H9 (cell line): ENCODE results near the gene RCN2. TPM values are rescaled to one million over a fixed set of nuclear protein-coding genes. Genes with fewer than 3 reads are reported as not detected.

ENCODE experiments used
- DNase-seq: peaks from one replicate; pipeline ENCODE4 v3.0.0-alpha.2; 2017
- H2AFZ ChIP-seq: one replicate; pipeline ENCODE4 v1.6.1; 2013; ENCODE audit warnings: mild to moderate bottlenecking, low read length, control low read depth, moderate library complexity
- H2AK5ac ChIP-seq: 2 replicates; pipeline ENCODE4 v1.6.1; 2013; ENCODE audit warnings: low read length, control low read depth, mixed read lengths; ENCODE audit not compliant: insufficient read length
- H2BK120ac ChIP-seq: one replicate; pipeline ENCODE4 v1.6.1; 2013; ENCODE audit warnings: low read depth, mild to moderate bottlenecking, low read length, control low read depth, inconsistent platforms; ENCODE audit not compliant: poor library complexity, severe bottlenecking
- H2BK12ac ChIP-seq: 2 replicates; pipeline ENCODE4 v1.6.1; 2013; ENCODE audit warnings: low read length, control low read depth, mixed read lengths, low read depth; ENCODE audit not compliant: insufficient read length
- H2BK15ac ChIP-seq: 2 replicates; pipeline ENCODE4 v1.6.1; 2013; ENCODE audit warnings: low read depth, low read length, control low read depth
- H2BK20ac ChIP-seq: one replicate; pipeline ENCODE4 v1.6.1; 2013; ENCODE audit warnings: low read depth, mild to moderate bottlenecking, low read length, control low read depth, inconsistent platforms; ENCODE audit not compliant: poor library complexity, severe bottlenecking
- H2BK5ac ChIP-seq: 2 replicates; pipeline ENCODE4 v1.6.1; 2013; ENCODE audit warnings: low read length, control low read depth, mixed read lengths; ENCODE audit not compliant: insufficient read length
- H3K14ac ChIP-seq: 2 replicates; pipeline ENCODE4 v1.6.1; 2013; ENCODE audit warnings: low read length, control low read depth; ENCODE audit not compliant: insufficient read depth
- H3K18ac ChIP-seq: 2 replicates; pipeline ENCODE4 v1.6.1; 2013; ENCODE audit warnings: low read depth, mild to moderate bottlenecking, mixed read lengths, low read length, control low read depth; ENCODE audit not compliant: insufficient read length
- H3K23ac ChIP-seq: 2 replicates; pipeline ENCODE4 v1.6.1; 2013; ENCODE audit warnings: low read length, control low read depth, mixed read lengths, low read depth; ENCODE audit not compliant: insufficient read length
- H3K23me2 ChIP-seq: 2 replicates; pipeline ENCODE4 v1.6.1; 2013; ENCODE audit warnings: low read depth, mild to moderate bottlenecking, mixed read lengths, low read length, control low read depth; ENCODE audit not compliant: insufficient read length, poor library complexity, severe bottlenecking
- H3K27ac ChIP-seq: 2 replicates; pipeline ENCODE4 v1.5.1; 2013; ENCODE audit warnings: low read length, control low read depth, mixed read lengths, low read depth; ENCODE audit not compliant: insufficient read length
- H3K27me3 ChIP-seq: 2 replicates; pipeline ENCODE4 v1.6.1; 2013; ENCODE audit warnings: low read length, control low read depth, inconsistent platforms; ENCODE audit not compliant: insufficient read depth
- H3K4ac ChIP-seq: 2 replicates; pipeline ENCODE4 v1.6.1; 2013; ENCODE audit warnings: low read depth, mild to moderate bottlenecking, control low read depth, inconsistent platforms, low read length, moderate library complexity
- H3K4me1 ChIP-seq: 2 replicates; pipeline ENCODE4 v1.6.1; 2013; ENCODE audit warnings: low read length, control low read depth, inconsistent platforms; ENCODE audit not compliant: insufficient read depth
- H3K4me2 ChIP-seq: 2 replicates; pipeline ENCODE4 v1.6.1; 2013; ENCODE audit warnings: low read length, control low read depth, mixed read lengths; ENCODE audit not compliant: insufficient read length, insufficient read depth
- H3K56ac ChIP-seq: 2 replicates; pipeline ENCODE4 v1.6.1; 2013; ENCODE audit warnings: low read depth, mild to moderate bottlenecking, mixed read lengths, low read length, control low read depth; ENCODE audit not compliant: insufficient read length
- H3K79me1 ChIP-seq: 2 replicates; pipeline ENCODE4 v1.6.1; 2013; ENCODE audit warnings: low read depth, mild to moderate bottlenecking, moderate library complexity, low read length, control low read depth, inconsistent platforms; ENCODE audit not compliant: insufficient read depth, poor library complexity, severe bottlenecking
- H3K79me2 ChIP-seq: 2 replicates; pipeline ENCODE4 v1.6.1; 2013; ENCODE audit warnings: low read length, control low read depth, inconsistent platforms; ENCODE audit not compliant: insufficient read depth
- H3K9ac ChIP-seq: 2 replicates; pipeline ENCODE4 v1.6.1; 2013; ENCODE audit warnings: low read length, control low read depth, mixed read lengths; ENCODE audit not compliant: insufficient read length; ENCODE audit errors: extremely low read depth
- H3K9me3 ChIP-seq: one replicate; pipeline ENCODE4 v1.6.1; 2013; ENCODE audit warnings: low read depth, low read length, inconsistent platforms; ENCODE audit not compliant: control insufficient read depth
- H3T11ph ChIP-seq: one replicate; pipeline ENCODE4 v1.6.1; 2013; ENCODE audit warnings: mild to moderate bottlenecking, low read length, control low read depth, inconsistent platforms
- H4K20me1 ChIP-seq: one replicate; pipeline ENCODE4 v1.6.1; 2013; ENCODE audit not compliant: control insufficient read depth, insufficient read length, insufficient read depth
- H4K5ac ChIP-seq: 2 replicates; pipeline ENCODE4 v1.6.1; 2013; ENCODE audit warnings: low read depth, mild to moderate bottlenecking, mixed read lengths, low read length, control low read depth; ENCODE audit not compliant: insufficient read length
- H4K8ac ChIP-seq: replicated peaks from 2 replicates; pipeline ENCODE4 v1.6.1; 2013; ENCODE audit warnings: low read length, control low read depth, mixed read lengths, low read depth; ENCODE audit not compliant: insufficient read length
- H4K91ac ChIP-seq: 2 replicates; pipeline ENCODE4 v1.6.1; 2013; ENCODE audit warnings: low read depth, mild to moderate bottlenecking, moderate library complexity, mixed read lengths, low read length, control low read depth; ENCODE audit not compliant: insufficient read length
- H3K27ac Mint-ChIP-seq, 3 experiments: 2 replicates in 2 of 3; 3 replicates in 1 of 3; pipeline ENCODE4 v1.8.0; 2020 to 2021; ENCODE audit warnings: mixed read lengths in 3 of 3, mild to moderate bottlenecking in 1 of 3, moderate library complexity in 1 of 3
- H3K27me3 Mint-ChIP-seq: 2 replicates; pipeline ENCODE4 v1.8.0; 2021; ENCODE audit warnings: low read depth, mild to moderate bottlenecking, moderate library complexity, mixed read lengths
- H3K36me3 Mint-ChIP-seq, 3 experiments: 2 replicates in 2 of 3; 3 replicates in 1 of 3; pipeline ENCODE4 v1.8.0; 2020 to 2021; ENCODE audit warnings: low read depth in 3 of 3, mixed read lengths in 3 of 3; ENCODE audit not compliant: insufficient read depth in 1 of 3
- H3K4me1 Mint-ChIP-seq, 2 experiments: 2 replicates each; pipeline ENCODE4 v1.8.0; 2020; ENCODE audit warnings: mixed read lengths in 2 of 2
- H3K4me3 Mint-ChIP-seq, 2 experiments: 2 replicates in 1 of 2; 3 replicates in 1 of 2; pipeline ENCODE4 v1.8.0; 2020 to 2021; ENCODE audit warnings: mild to moderate bottlenecking in 2 of 2, mixed read lengths in 2 of 2, moderate library complexity in 1 of 2
- H3K9me3 Mint-ChIP-seq, 2 experiments: 2 replicates in 1 of 2; 3 replicates in 1 of 2; pipeline ENCODE4 v1.8.0; 2020; ENCODE audit warnings: mild to moderate bottlenecking in 2 of 2, mixed read lengths in 2 of 2, moderate library complexity in 1 of 2
- CTCF ChIP-seq: fragments of 200-600 bp; sonication (generic); conservative IDR thresholded peaks from 3 replicates; pipeline ENCODE4 v1.8.0; 2021; ENCODE audit warnings: antibody characterized with exemption, mild to moderate bottlenecking
- WGBS: extraction: QIAGEN DNeasy Blood & Tissue Kit; methylation state at CpG from one replicate; pipeline ENCODE4 v1.1.7; 2013; ENCODE audit warnings: missing lambda C conversion rate, low lambda C conversion rate, mixed read lengths; ENCODE audit not compliant: insufficient read length; ENCODE audit errors: extremely low coverage; 5-methylcytosine and 5-hydroxymethylcytosine counted together
- total RNA-seq: library from RNA; stranded (reverse); gene quantifications from 2 replicates; pipeline ENCODE4 v1.2.1, GENCODE V29; 2021

RCN2 gene
- total RNA-seq, 1 experiment from 2014 or later: 139 TPM

- H3K27me3 Mint-ChIP-seq: peaks cover 2% of the 10 kb centered on the region
- H3K36me3 Mint-ChIP-seq: no peaks in the 10 kb centered on the region
- H3K14ac ChIP-seq: no peak overlapping the region
- H3K4ac ChIP-seq: no peak overlapping the region
- H3K4me1 Mint-ChIP-seq: peaks cover 8 to 11% of the 10 kb centered on the region in 2 experiments; a peak in 3 of 4 replicates
- H3K27me3 ChIP-seq: no peaks in the 10 kb centered on the region
- peaks cover 2% of the 10 kb centered on the region for H4K20me1 ChIP-seq
- no peak overlapping the region for H2BK15ac ChIP-seq
- no peak overlapping the region for H3K56ac ChIP-seq
- no peak overlapping the region for H2BK5ac ChIP-seq
- no peak overlapping the region for H2BK20ac ChIP-seq
- no peaks in the 10 kb centered on the region for H3K79me2 ChIP-seq
- no peak overlapping the region for H3K23ac ChIP-seq
- no peaks in the 10 kb centered on the region for H3K79me1 ChIP-seq
- no peak overlapping the region for H3K9ac ChIP-seq
- no peak overlapping the region for H2AFZ ChIP-seq
- H3K18ac ChIP-seq: no peak overlapping the region
- no peak overlapping the region for H3K4me2 ChIP-seq
- H3K27ac Mint-ChIP-seq: no peak overlapping the region
- H4K5ac ChIP-seq: no peak overlapping the region
- TF ChIP-seq CTCF: no peak
- H2BK12ac ChIP-seq: no peak overlapping the region
- DNase-seq: no peak
- no peak overlapping the region for H3K4me3 Mint-ChIP-seq
- H3K4me1 ChIP-seq: no peaks in the 10 kb centered on the region
- no peak overlapping the region for H4K8ac ChIP-seq
- no peaks in the 10 kb centered on the region for H3K9me3 Mint-ChIP-seq
- H2BK120ac ChIP-seq: no peak overlapping the region
- H2AK5ac ChIP-seq: no peak overlapping the region
- no peak overlapping the region for H3T11ph ChIP-seq
- no peak overlapping the region for H4K91ac ChIP-seq
- H3K9me3 ChIP-seq: no peaks in the 10 kb centered on the region
- WGBS: no CpG with 5 or more reads among the region's 7 CpGs
- no peak overlapping the region for H3K27ac ChIP-seq
- H3K23me2 ChIP-seq: no peaks in the 10 kb centered on the region
Measured at GRCh38 chr15:76991048-76991447, 59.5 kb downstream of the RCN2 start.
